ENCODE results near the gene PGM5.

- TF ChIP-seq CTCF (IDR thresholded peaks at IDR 0.05; ENCODE audit: low read length) (no peak), EZH2 (IDR thresholded peaks at IDR 0.05; ENCODE audit: borderline replicate concordance, low read length) (no peak)
Observed at GRCh38 chr9:68537616-68537880, 181.1 kb downstream of the PGM5 start.
